SK-N-SH (cell line): ENCODE results near the gene UST. TPM values are rescaled to one million over a fixed set of nuclear protein-coding genes. Genes with fewer than 3 reads are reported as not detected.

Source experiments
- CTCF ChIA-PET: fragments of 300-600, 350-600 bp; formaldehyde crosslinking; extraction: SDS; loops from one replicate; lab custom pipeline; 2021; lab: Yijun Ruan, JAX
- POLR2A ChIA-PET: fragments of 350-600 bp; sonication (Branson Sonifier 250); formaldehyde crosslinking; extraction: SDS; loops from one replicate; lab custom pipeline; 2020; ENCODE audit warnings: antibody characterized with exemption, inconsistent platforms; lab: Yijun Ruan, JAX
- DNase-seq: peaks from one replicate; pipeline ENCODE4 v3.0.0; 2012
- H2AFZ ChIP-seq: fragments of 200-600 bp; sonication (generic); 2 replicates; pipeline ENCODE4 v1.8.1; 2016; ENCODE audit warnings: antibody characterized with exemption, mild to moderate bottlenecking, low read depth
- H3F3A ChIP-seq: fragments of 200-600 bp; sonication (generic); replicated peaks from 2 replicates; pipeline ENCODE3; 2016; ENCODE audit warnings: antibody characterized with exemption, mild to moderate bottlenecking; ENCODE audit not compliant: insufficient read depth
- H3K27ac ChIP-seq, 2 experiments: fragments of 200-500 bp in 1 of 2; fragments of 200-600 bp in 1 of 2; sonication (Bioruptor generic) in 1 of 2; sonication (generic), shearing (Covaris generic) in 1 of 2; 2 replicates each; pipeline versions ENCODE4 v1.5.1 to v1.6.1; 2014 to 2016; ENCODE audit warnings: low read depth in 2 of 2, inconsistent platforms in 1 of 2, low read length in 1 of 2, mild to moderate bottlenecking in 1 of 2, mixed read lengths in 1 of 2
- H3K27me3 ChIP-seq: fragments of 200-600 bp; sonication (generic), shearing (Covaris generic); 2 replicates; pipeline ENCODE4 v1.6.1; 2016; ENCODE audit warnings: mixed run types; ENCODE audit not compliant: insufficient read depth
- H3K36me3 ChIP-seq, 2 experiments: fragments of 200-500 bp in 1 of 2; fragments of 200-600 bp in 1 of 2; sonication (Bioruptor generic) in 1 of 2; sonication (generic) in 1 of 2; replicated peaks in 1 of 2; 2 replicates each; pipeline versions ENCODE3 to v1.5.1; 2014 to 2016; ENCODE audit warnings: low read length in 1 of 2, mild to moderate bottlenecking in 1 of 2; ENCODE audit not compliant: insufficient read depth in 2 of 2, control insufficient read depth in 1 of 2
- H3K4me1 ChIP-seq, 2 experiments: fragments of 200-500 bp in 1 of 2; fragments of 200-600 bp in 1 of 2; sonication (Bioruptor generic) in 1 of 2; sonication (generic), shearing (Covaris generic) in 1 of 2; 2 replicates each; pipeline versions ENCODE4 v1.5.1 to v1.6.1; 2014 to 2016; ENCODE audit warnings: low read depth in 1 of 2, low read length in 1 of 2, mixed run types in 1 of 2; ENCODE audit not compliant: insufficient read depth in 2 of 2, control insufficient read depth in 1 of 2
- H3K4me2 ChIP-seq: fragments of 200-600 bp; sonication (generic), shearing (Covaris generic); 2 replicates; pipeline ENCODE4 v1.6.1; 2017; ENCODE audit warnings: mixed run types
- H3K4me3 ChIP-seq, 2 experiments: fragments of 200-500 bp in 1 of 2; fragments of 200-600 bp in 1 of 2; sonication (Bioruptor generic) in 1 of 2; sonication (generic), shearing (Covaris generic) in 1 of 2; 2 replicates each; pipeline versions ENCODE4 v1.5.1 to v1.8.1; 2014 to 2016; ENCODE audit warnings: low read depth in 2 of 2, inconsistent platforms in 1 of 2, low read length in 1 of 2, mild to moderate bottlenecking in 1 of 2, mixed read lengths in 1 of 2, moderate library complexity in 1 of 2
- H3K79me2 ChIP-seq: fragments of 200-600 bp; sonication (generic); 2 replicates; pipeline ENCODE4 v1.8.1; 2017; ENCODE audit warnings: mild to moderate bottlenecking; ENCODE audit not compliant: insufficient read depth
- H3K9ac ChIP-seq: fragments of 200-600 bp; sonication (generic); 2 replicates; pipeline ENCODE4 v1.6.1; 2017; ENCODE audit warnings: mixed run types
- H3K9me2 ChIP-seq: fragments of 200-600 bp; sonication (generic); 2 replicates; pipeline ENCODE4 v1.6.1; 2017; ENCODE audit warnings: mixed run types
- H3K9me3 ChIP-seq: fragments of 200-600 bp; sonication (generic); 2 replicates; pipeline ENCODE4 v1.6.1; 2017; ENCODE audit warnings: mixed run types, mild to moderate bottlenecking, moderate library complexity
- H4K20me1 ChIP-seq: fragments of 200-600 bp; sonication (generic); 2 replicates; pipeline ENCODE4 v1.6.1; 2017; ENCODE audit warnings: mild to moderate bottlenecking, mixed run types; ENCODE audit not compliant: insufficient read depth
- CTCF ChIP-seq: fragments of 200-600 bp; sonication (generic); IDR thresholded peaks from 2 replicates; pipeline ENCODE4 v1.6.1; 2017; ENCODE audit warnings: antibody characterized with exemption, mild to moderate bottlenecking, moderate library complexity
- ELF1 ChIP-seq: IDR thresholded peaks from 2 replicates; pipeline ENCODE4 v1.4.0; 2012
- EP300 ChIP-seq, 2 experiments: IDR thresholded peaks; 2 replicates each; pipeline versions ENCODE4 v1.4.0 to v1.6.1; 2012; ENCODE audit warnings: borderline replicate concordance in 1 of 2, low read depth in 1 of 2, low read length in 1 of 2
- GABPA ChIP-seq: IDR thresholded peaks from 2 replicates; pipeline ENCODE4 v1.4.0; 2012; ENCODE audit warnings: low read depth, mild to moderate bottlenecking
- NRF1 ChIP-seq: IDR thresholded peaks from 2 replicates; pipeline ENCODE4 v1.6.1; 2012; ENCODE audit warnings: low read depth, mild to moderate bottlenecking, low read length
- PBX3 ChIP-seq: IDR thresholded peaks from 2 replicates; pipeline ENCODE4; 2012
- REST ChIP-seq: IDR thresholded peaks from 2 replicates; pipeline ENCODE4 v1.6.1; 2012; ENCODE audit warnings: mild to moderate bottlenecking, low read depth, low read length, moderate library complexity
- USF2 ChIP-seq: fragments of 150-350 bp; IDR thresholded peaks from 2 replicates; pipeline ENCODE4 v1.6.1; 2017; ENCODE audit warnings: antibody characterized with exemption, low read length, low read depth, borderline replicate concordance
- WGBS: methylation state at CpG from one replicate; pipeline ENCODE4 v1.1.6; 2017; ENCODE audit warnings: low lambda C conversion rate; 5-methylcytosine and 5-hydroxymethylcytosine counted together
- polyA plus RNA-seq, 3 experiments: library from polyadenylated mRNA; depleted of rRNA; stranded (reverse); fragments of >200 nt; gene quantifications; 2 replicates each; pipeline ENCODE4 v1.2.3, GENCODE V29; 2012

UST gene
- polyA plus RNA-seq, 1 of the 3 experiments (the other 2 are of a cell fraction): 1.7 TPM

- Histone ChIP-seq H3K4me1 (peaks cover 8 to 24% of the 10 kb centered on the region in 2 experiments; a peak in 2 of 4 replicates), H3K27ac (no peak overlapping the region)
These were observed 317.3 kb downstream of the UST start for GRCh38 chr6:149064001-149064659.

More at GRCh38 chr6:149064001-149064659, 317.3 kb downstream of the UST start:
- Histone ChIP-seq H3K9ac (no peak overlapping the region), H3K4me2 (no peak overlapping the region), H3K79me2 (no peaks in the 10 kb centered on the region), H3K36me3 (no peaks in the 10 kb centered on the region), H4K20me1 (no peaks in the 10 kb centered on the region), H3F3A (no peaks in the 10 kb centered on the region), H2AFZ (no peak overlapping the region), H3K9me3 (no peaks in the 10 kb centered on the region), H3K9me2 (no peaks in the 10 kb centered on the region), H3K27me3 (no peaks in the 10 kb centered on the region), H3K4me3 (no peak overlapping the region)
- WGBS: 82% methylated on average over 5 of the region's 5 CpGs
- no peak for DNase-seq
- ChIA-PET CTCF (interaction anchor here (0.9 to 7.3 kb wide), 5 partner anchors 13 to 377 kb away, joined by 3 to 46 read pairs (median 4); no protein-coding TSS in a partner anchor), POLR2A (no interaction called here)
- TF ChIP-seq ELF1 (no peak), CTCF (no peak), GABPA (no peak), USF2 (no peak), NRF1 (no peak), REST (no peak), PBX3 (no peak), EP300 (IDR thresholded peaks at IDR 0.05; ENCODE audit: borderline replicate concordance in 1 of 2, low read depth in 1 of 2, low read length in 1 of 2) (no peak)
